Liver (tissue), 9 donors: ENCODE results near the gene CAPN2. TPM values are rescaled to one million over a fixed set of nuclear protein-coding genes. Genes with fewer than 3 reads are reported as not detected.

Experiments
- DNase-seq: peaks from one replicate; pipeline ENCODE4 v3.0.0-alpha.2; 2017; ENCODE audit warnings: low spot score
- H3K27ac ChIP-seq, 2 donors: one replicate each; pipeline ENCODE4 v1.7.0; 2013; ENCODE audit warnings: inconsistent platforms in 2 of 2, low read length in 2 of 2, control low read depth in 1 of 2, low read depth in 1 of 2, mild to moderate bottlenecking in 1 of 2
- H3K27me3 ChIP-seq, 4 donors: one replicate each; pipeline versions ENCODE4 v1.6.1 to v1.7.0; 2013; ENCODE audit warnings: low read length in 3 of 4, inconsistent platforms in 1 of 4, mild to moderate bottlenecking in 1 of 4, moderate library complexity in 1 of 4; ENCODE audit not compliant: control insufficient read depth in 4 of 4, insufficient read depth in 4 of 4
- H3K36me3 ChIP-seq, 4 donors: one replicate each; pipeline versions ENCODE4 v1.6.1 to v1.7.0; 2013; ENCODE audit warnings: low read length in 3 of 4, mild to moderate bottlenecking in 3 of 4, low read depth in 1 of 4, moderate library complexity in 1 of 4; ENCODE audit not compliant: control insufficient read depth in 4 of 4, insufficient read depth in 3 of 4
- H3K4me1 ChIP-seq, 4 donors: one replicate each; pipeline versions ENCODE4 v1.6.1 to v1.7.0; 2013; ENCODE audit warnings: low read length in 3 of 4, mild to moderate bottlenecking in 3 of 4, moderate library complexity in 1 of 4; ENCODE audit not compliant: control insufficient read depth in 4 of 4, insufficient read depth in 4 of 4
- H3K4me3 ChIP-seq, 3 donors: one replicate each; pipeline versions ENCODE4 v1.6.1 to v1.7.0; 2013; ENCODE audit warnings: low read length in 3 of 3, control low read depth in 1 of 3, low read depth in 1 of 3, mild to moderate bottlenecking in 1 of 3
- H3K9ac ChIP-seq, 2 donors: one replicate each; pipeline ENCODE4 v1.7.0; 2013; ENCODE audit warnings: low read length in 2 of 2, mild to moderate bottlenecking in 2 of 2, moderate library complexity in 2 of 2, control low read depth in 1 of 2, low read depth in 1 of 2
- H3K9me3 ChIP-seq, 4 donors: one replicate each; pipeline versions ENCODE4 v1.6.1 to v1.7.0; 2013; ENCODE audit warnings: low read length in 3 of 4; ENCODE audit not compliant: control insufficient read depth in 4 of 4
- ATF3 ChIP-seq: IDR thresholded peaks from 2 replicates; pipeline ENCODE4 v1.6.1; 2016; ENCODE audit warnings: antibody characterized with exemption
- FOXA1 ChIP-seq: IDR thresholded peaks from 2 replicates; pipeline ENCODE4 v1.6.1; 2016; ENCODE audit warnings: antibody characterized with exemption
- FOXA2 ChIP-seq: IDR thresholded peaks from 2 replicates; pipeline ENCODE4 v1.6.1; 2016; ENCODE audit warnings: antibody characterized with exemption
- GABPA ChIP-seq, 2 donors: IDR thresholded peaks in 1 of 2; conservative IDR thresholded peaks in 1 of 2; 2 replicates each; pipeline ENCODE4 v1.6.1; 2016; ENCODE audit warnings: antibody characterized with exemption in 2 of 2, mild to moderate bottlenecking in 1 of 2, moderate library complexity in 1 of 2
- HNF4A ChIP-seq, 2 donors: conservative IDR thresholded peaks; 2 replicates each; pipeline ENCODE4 v1.6.1; 2016; ENCODE audit warnings: antibody characterized with exemption in 2 of 2, mild to moderate bottlenecking in 2 of 2
- HNF4G ChIP-seq: IDR thresholded peaks from 2 replicates; pipeline ENCODE4 v1.6.1; 2016; ENCODE audit warnings: antibody characterized with exemption
- JUND ChIP-seq, 2 donors: IDR thresholded peaks; 2 replicates each; pipeline ENCODE4 v1.6.1; 2016; ENCODE audit warnings: antibody characterized with exemption in 2 of 2
- MAX ChIP-seq: IDR thresholded peaks from 2 replicates; pipeline ENCODE4 v1.6.1; 2016; ENCODE audit warnings: antibody characterized with exemption
- RAD21 ChIP-seq, 2 donors: IDR thresholded peaks; 2 replicates each; pipeline ENCODE4 v1.6.1; 2016; ENCODE audit warnings: antibody characterized with exemption in 2 of 2, mild to moderate bottlenecking in 2 of 2
- REST ChIP-seq: IDR thresholded peaks from 2 replicates; pipeline ENCODE4 v1.6.1; 2016; ENCODE audit warnings: antibody characterized with exemption, mild to moderate bottlenecking
- RXRA ChIP-seq, 2 donors: IDR thresholded peaks; 2 replicates each; pipeline ENCODE4 v1.6.1; 2017 to 2018; ENCODE audit warnings: antibody characterized with exemption in 2 of 2, mild to moderate bottlenecking in 1 of 2
- SP1 ChIP-seq: IDR thresholded peaks from 2 replicates; pipeline ENCODE4 v1.6.1; 2018; ENCODE audit warnings: antibody characterized with exemption, mild to moderate bottlenecking
- TAF1 ChIP-seq: conservative IDR thresholded peaks from 2 replicates; pipeline ENCODE4 v1.6.1; 2016; ENCODE audit warnings: antibody characterized with exemption, mild to moderate bottlenecking
- YY1 ChIP-seq: IDR thresholded peaks from 2 replicates; pipeline ENCODE4 v1.6.1; 2016; ENCODE audit warnings: antibody characterized with exemption, mild to moderate bottlenecking
- WGBS: extraction: QIAGEN DNeasy Blood & Tissue Kit; methylation state at CpG from one replicate; pipeline ENCODE4 v1.1.7; 2013; 5-methylcytosine and 5-hydroxymethylcytosine counted together
- polyA plus RNA-seq, 2 donors: library from polyadenylated mRNA; stranded (reverse) in 1 of 2; unstranded in 1 of 2; fragments of 200-250 nt in 1 of 2; fragments of >200 nt in 1 of 2; fragmentation: Nextera tagmentation in 1 of 2; extraction: Ambion mirVana in 1 of 2; gene quantifications; one replicate each; pipeline versions ENCODE4 v1.2.1 to v1.2.3, GENCODE V29; 2013 to 2015
- total RNA-seq, 2 donors: library from RNA; depleted of rRNA; stranded (reverse); fragments of >200 nt; gene quantifications; one replicate each; pipeline ENCODE4 v1.2.3, GENCODE V29; 2014
- TF ChIP-seq, protein P1 (sequence below): IDR thresholded peaks from 2 replicates; pipeline ENCODE4 v1.6.1; 2016; ENCODE audit warnings: antibody characterized with exemption
- TF ChIP-seq, protein P2 (sequence below): fragments of 150-350 bp; IDR thresholded peaks from 2 replicates; pipeline ENCODE4 v1.5.1; 2017; ENCODE audit warnings: improper control_type of control experiment, low read depth, low read length; ENCODE audit not compliant: missing input control
- donor health status: healthy.
- donor health status: healthy.
- donor health status: healthy.
- donor health status: healthy.
- donor health status: healthy.

Gene CAPN2
- total and polyA plus RNA-seq, 4 donors, result 11.2 to 20.7 (median 15.5) TPM

GRCh38 chr1:223785808-223786207 is 73.5 kb downstream of the CAPN2 start:
- Histone ChIP-seq H3K4me1 (no peaks in the 10 kb centered on the region), H3K9me3 (no peaks in the 10 kb centered on the region), H3K27me3 (no peaks in the 10 kb centered on the region), H3K9ac (no peak overlapping the region), H3K4me3 (no peak overlapping the region), H3K27ac (no peak overlapping the region), H3K36me3 (peaks cover 6 to 37% (median 30%) of the 10 kb centered on the region in 4 donors)
- 82% methylated on average over 5 of the region's 5 CpGs for WGBS
- DNase-seq, result no peak
- TF ChIP-seq HNF4G (no peak), MAX (no peak), TAF1 (no peak), SP1 (no peak), RAD21 (IDR thresholded peaks at IDR 0.05) (no peak)
- TF ChIP-seq, protein P1, sequence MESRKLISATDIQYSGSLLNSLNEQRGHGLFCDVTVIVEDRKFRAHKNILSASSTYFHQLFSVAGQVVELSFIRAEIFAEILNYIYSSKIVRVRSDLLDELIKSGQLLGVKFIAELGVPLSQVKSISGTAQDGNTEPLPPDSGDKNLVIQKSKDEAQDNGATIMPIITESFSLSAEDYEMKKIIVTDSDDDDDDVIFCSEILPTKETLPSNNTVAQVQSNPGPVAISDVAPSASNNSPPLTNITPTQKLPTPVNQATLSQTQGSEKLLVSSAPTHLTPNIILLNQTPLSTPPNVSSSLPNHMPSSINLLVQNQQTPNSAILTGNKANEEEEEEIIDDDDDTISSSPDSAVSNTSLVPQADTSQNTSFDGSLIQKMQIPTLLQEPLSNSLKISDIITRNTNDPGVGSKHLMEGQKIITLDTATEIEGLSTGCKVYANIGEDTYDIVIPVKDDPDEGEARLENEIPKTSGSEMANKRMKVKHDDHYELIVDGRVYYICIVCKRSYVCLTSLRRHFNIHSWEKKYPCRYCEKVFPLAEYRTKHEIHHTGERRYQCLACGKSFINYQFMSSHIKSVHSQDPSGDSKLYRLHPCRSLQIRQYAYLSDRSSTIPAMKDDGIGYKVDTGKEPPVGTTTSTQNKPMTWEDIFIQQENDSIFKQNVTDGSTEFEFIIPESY, result no peak
- TF ChIP-seq, protein P2, sequence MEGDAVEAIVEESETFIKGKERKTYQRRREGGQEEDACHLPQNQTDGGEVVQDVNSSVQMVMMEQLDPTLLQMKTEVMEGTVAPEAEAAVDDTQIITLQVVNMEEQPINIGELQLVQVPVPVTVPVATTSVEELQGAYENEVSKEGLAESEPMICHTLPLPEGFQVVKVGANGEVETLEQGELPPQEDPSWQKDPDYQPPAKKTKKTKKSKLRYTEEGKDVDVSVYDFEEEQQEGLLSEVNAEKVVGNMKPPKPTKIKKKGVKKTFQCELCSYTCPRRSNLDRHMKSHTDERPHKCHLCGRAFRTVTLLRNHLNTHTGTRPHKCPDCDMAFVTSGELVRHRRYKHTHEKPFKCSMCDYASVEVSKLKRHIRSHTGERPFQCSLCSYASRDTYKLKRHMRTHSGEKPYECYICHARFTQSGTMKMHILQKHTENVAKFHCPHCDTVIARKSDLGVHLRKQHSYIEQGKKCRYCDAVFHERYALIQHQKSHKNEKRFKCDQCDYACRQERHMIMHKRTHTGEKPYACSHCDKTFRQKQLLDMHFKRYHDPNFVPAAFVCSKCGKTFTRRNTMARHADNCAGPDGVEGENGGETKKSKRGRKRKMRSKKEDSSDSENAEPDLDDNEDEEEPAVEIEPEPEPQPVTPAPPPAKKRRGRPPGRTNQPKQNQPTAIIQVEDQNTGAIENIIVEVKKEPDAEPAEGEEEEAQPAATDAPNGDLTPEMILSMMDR, result no peak

GRCh38 chr1:223788746-223789415 is 76.5 kb downstream of the CAPN2 start:
- H3K27ac ChIP-seq, result no peak overlapping the region
- no peak overlapping the region for H3K9ac ChIP-seq
- no peak for TF ChIP-seq FOXA1
- no peak for TF ChIP-seq RAD21 (IDR thresholded peaks at IDR 0.05)
- no peak for TF ChIP-seq GABPA (IDR thresholded peaks at IDR 0.05 in 1 of 2, conservative IDR thresholded peaks at IDR 0.05 in 1 of 2)
- TF ChIP-seq, protein P1, result no peak
- TF ChIP-seq, protein P2, result no peak
- TF ChIP-seq TAF1, result no peak
- no peak for TF ChIP-seq FOXA2
- no peak for TF ChIP-seq HNF4A (conservative IDR thresholded peaks at IDR 0.05)
- TF ChIP-seq JUND (IDR thresholded peaks at IDR 0.05), result no peak
- TF ChIP-seq YY1, result no peak
- no peak for TF ChIP-seq RXRA (IDR thresholded peaks at IDR 0.05)
- no peak for TF ChIP-seq HNF4G
- TF ChIP-seq ATF3, result no peak
- TF ChIP-seq MAX, result no peak
- TF ChIP-seq REST, result no peak
- TF ChIP-seq SP1, result no peak
- no peaks in the 10 kb centered on the region for H3K27me3 ChIP-seq
- 87% methylated on average over 4 of the region's 4 CpGs for WGBS
- no peaks in the 10 kb centered on the region for H3K4me1 ChIP-seq
- no peaks in the 10 kb centered on the region for H3K9me3 ChIP-seq
- no peak overlapping the region for H3K4me3 ChIP-seq
- peaks cover 6 to 45% (median 31%) of the 10 kb centered on the region in 4 donors for H3K36me3 ChIP-seq
- DNase-seq, result peak; percentile 62
